Natural killer cell (primary cell): ENCODE measurements around the gene C16orf74. TPM values are rescaled to one million over a fixed set of nuclear protein-coding genes. Genes with fewer than 3 reads are reported as not detected.

Experiments used
- ATAC-seq, 3 donors: fragments of 150-1000 bp in 2 of 3; fragments of 200-7000 bp in 1 of 3; cut with Tn5 transposase; 1 replicate in 1 of 3; 2 replicates in 2 of 3; pipeline ENCODE4 v1.10.0; 2021; ENCODE audit warnings: mild to moderate bottlenecking in 2 of 3, moderate library complexity in 2 of 3
- DNase-seq, 2 donors: peaks; one replicate each; pipeline versions ENCODE4 v3.0.0 to v3.0.0-alpha.2; 2013 to 2021; ENCODE audit warnings: mixed read lengths in 1 of 2
- H3K27ac ChIP-seq: one replicate; pipeline ENCODE4 v1.5.1; 2013; ENCODE audit warnings: mild to moderate bottlenecking, low read length
- H3K27me3 ChIP-seq: one replicate; pipeline ENCODE4 v1.6.1; 2013; ENCODE audit warnings: low read length; ENCODE audit not compliant: control insufficient read depth, insufficient read depth
- H3K36me3 ChIP-seq: one replicate; pipeline ENCODE4 v1.6.1; 2013; ENCODE audit warnings: low read length; ENCODE audit not compliant: control insufficient read depth, insufficient read depth
- H3K4me1 ChIP-seq: one replicate; pipeline ENCODE4 v1.6.1; 2013; ENCODE audit warnings: low read length; ENCODE audit not compliant: control insufficient read depth, insufficient read depth
- H3K4me3 ChIP-seq: one replicate; pipeline ENCODE4 v1.5.1; 2013; ENCODE audit warnings: low read length
- H3K9me3 ChIP-seq: one replicate; pipeline ENCODE4 v1.6.1; 2013; ENCODE audit warnings: low read length; ENCODE audit not compliant: control insufficient read depth, insufficient read depth
- H3K27ac Mint-ChIP-seq, 2 donors: one replicate each; pipeline ENCODE4 v1.8.0; 2022; ENCODE audit warnings: mild to moderate bottlenecking in 2 of 2, mixed read lengths in 2 of 2, moderate library complexity in 1 of 2
- H3K27me3 Mint-ChIP-seq, 2 donors: one replicate each; pipeline ENCODE4 v1.8.0; 2022; ENCODE audit warnings: low read depth in 2 of 2, mixed read lengths in 2 of 2
- H3K36me3 Mint-ChIP-seq: one replicate; pipeline ENCODE4 v1.8.0; 2022; ENCODE audit warnings: mixed read lengths
- H3K4me1 Mint-ChIP-seq, 2 donors: one replicate each; pipeline ENCODE4 v1.8.0; 2022; ENCODE audit warnings: mixed read lengths in 2 of 2
- H3K4me3 Mint-ChIP-seq: one replicate; pipeline ENCODE4 v1.8.0; 2022; ENCODE audit warnings: mild to moderate bottlenecking, moderate library complexity, mixed read lengths
- H3K9me3 Mint-ChIP-seq, 2 donors: one replicate each; pipeline ENCODE4 v1.8.0; 2022; ENCODE audit warnings: mixed read lengths in 2 of 2
- CTCF ChIP-seq: fragments of 200-600 bp; IDR thresholded peaks from one replicate; pipeline ENCODE4 v1.8.0; 2022; ENCODE audit warnings: antibody characterized with exemption
- WGBS: methylation state at CpG from one replicate; pipeline ENCODE4 v1.1.7; 2013; ENCODE audit warnings: missing lambda C conversion rate; ENCODE audit not compliant: insufficient coverage; 5-methylcytosine and 5-hydroxymethylcytosine counted together
- intact Hi-C: fragments of 100-400 bp; cut with micrococcal nuclease; formaldehyde crosslinking; loops from one replicate; pipeline ENCODE4 v1.14.2; 2022
- total RNA-seq, 4 donors: library from RNA; stranded (reverse); fragments of 120-200 nt in 1 of 4; gene quantifications; one replicate each; pipeline versions ENCODE4 v1.2.3 to v1.2.4, GENCODE V29; 2013 to 2022

Gene C16orf74
- total RNA-seq, 3 donors from 2014 or later (not counting 1 experiment from before 2014, with no cell fraction given): 0.71 to 2.2 (median 1.8) TPM

GRCh38 chr16:85751698-85752501 lies 1.0 kb upstream of the C16orf74 start:
- peak overlapping the region; percentile 28 for H3K4me3 Mint-ChIP-seq
- WGBS: 61% methylated on average over 14 of the region's 15 CpGs
- H3K9me3 Mint-ChIP-seq: no peaks in the 10 kb centered on the region
- H3K4me1 ChIP-seq: peaks cover 50% of the 10 kb centered on the region
- H3K27me3 Mint-ChIP-seq: peaks cover 7 to 20% of the 10 kb centered on the region in 2 donors
- peaks cover 6 to 11% of the 10 kb centered on the region in 2 donors for H3K4me1 Mint-ChIP-seq
- H3K36me3 ChIP-seq: no peaks in the 10 kb centered on the region
- no peak overlapping the region for H3K27ac ChIP-seq
- intact Hi-C loops: no loop called here
- H3K36me3 Mint-ChIP-seq: no peaks in the 10 kb centered on the region
- no peak for TF ChIP-seq CTCF
- no peak for DNase-seq
- H3K9me3 ChIP-seq: no peaks in the 10 kb centered on the region
- ATAC-seq: no peak
- H3K27me3 ChIP-seq: peaks cover 18% of the 10 kb centered on the region
- no peak overlapping the region for H3K4me3 ChIP-seq
- H3K27ac Mint-ChIP-seq: no peak overlapping the region

DNA sequence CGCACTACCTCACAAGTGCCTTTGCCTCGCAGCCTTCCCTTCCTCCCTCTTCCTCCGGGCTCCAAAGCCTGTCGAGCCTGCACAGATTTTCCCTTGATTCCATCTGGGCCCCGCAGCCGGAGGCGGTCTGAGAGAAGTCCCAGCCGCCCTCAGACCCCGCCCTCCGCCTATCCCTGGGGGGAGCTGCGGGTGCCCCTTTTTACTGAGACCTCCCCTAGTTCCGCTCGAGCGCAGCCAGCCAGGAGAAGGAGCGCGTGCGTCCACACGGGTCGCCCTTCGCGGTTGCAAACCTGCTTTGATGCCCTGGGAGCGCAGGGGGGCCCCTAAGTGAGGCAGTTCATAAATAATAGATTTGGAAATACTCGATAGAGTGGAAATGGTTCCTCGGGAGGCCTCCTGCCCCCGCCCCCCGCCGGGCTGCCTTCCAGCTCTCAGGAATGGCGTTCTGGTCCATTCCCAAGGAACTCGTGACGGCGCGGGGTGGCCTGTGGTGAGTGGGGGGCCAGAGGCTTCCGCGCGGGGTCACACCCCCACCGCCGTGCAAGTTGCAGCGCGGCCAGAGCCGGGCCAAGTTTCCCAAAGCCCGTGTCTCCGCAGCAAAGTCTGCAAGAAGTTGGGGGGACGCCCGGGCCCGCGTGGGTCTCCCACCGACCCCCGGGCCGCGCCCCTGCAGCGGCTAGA lies 610 bp downstream of the C16orf74 start:
- intact Hi-C loops: no loop called here
- H3K9me3 ChIP-seq: no peaks in the 10 kb centered on the region
- Mint-ChIP-seq H3K27me3 (peaks cover 7 to 20% of the 10 kb centered on the region in 2 donors), H3K27ac (no peak overlapping the region), H3K4me1 (peaks cover 6 to 11% of the 10 kb centered on the region in 2 donors), H3K4me3 (peak overlapping the region; percentile 84), H3K36me3 (no peaks in the 10 kb centered on the region), H3K9me3 (no peaks in the 10 kb centered on the region)
- peaks cover 38% of the 10 kb centered on the region for H3K4me1 ChIP-seq
- no peak overlapping the region for H3K27ac ChIP-seq
- peak in 1 of 3 donors; percentile 49 for ATAC-seq
- H3K36me3 ChIP-seq: no peaks in the 10 kb centered on the region
- WGBS: 1% methylated on average over 51 of the region's 51 CpGs
- H3K4me3 ChIP-seq: peak overlapping the region; percentile 45
- peak in 1 of 2 donors; percentile 41 for DNase-seq
- TF ChIP-seq CTCF: no peak
- H3K27me3 ChIP-seq: peaks cover 18% of the 10 kb centered on the region

- peaks cover 6 to 11% of the 10 kb centered on the region in 2 donors for H3K4me1 Mint-ChIP-seq
- peaks cover 7 to 20% of the 10 kb centered on the region in 2 donors for H3K27me3 Mint-ChIP-seq
- no peaks in the 10 kb centered on the region for H3K9me3 Mint-ChIP-seq
- DNase-seq: no peak
- intact Hi-C loops: no loop called here
- no peaks in the 10 kb centered on the region for H3K36me3 ChIP-seq
- no peak for ATAC-seq
- no peak for TF ChIP-seq CTCF
- no peak overlapping the region for H3K4me3 Mint-ChIP-seq
- H3K36me3 Mint-ChIP-seq: no peaks in the 10 kb centered on the region
- H3K4me1 ChIP-seq: peaks cover 35% of the 10 kb centered on the region
- peaks cover 18% of the 10 kb centered on the region for H3K27me3 ChIP-seq
- no peak overlapping the region for H3K27ac ChIP-seq
- H3K4me3 ChIP-seq: peak overlapping the region; percentile 45
- no peak overlapping the region for H3K27ac Mint-ChIP-seq
- 40% methylated on average over 13 of the region's 14 CpGs for WGBS
- no peaks in the 10 kb centered on the region for H3K9me3 ChIP-seq
These were observed 1.1 kb downstream of the C16orf74 start for GRCh38 chr16:85749771-85750145.
